Loucy (cell line): ENCODE data around the gene PRCP.

Source experiments
- H2AFZ ChIP-seq: fragments of 200-600 bp; sonication (generic); 2 replicates; pipeline ENCODE4 v1.6.0; 2016; ENCODE audit warnings: antibody characterized with exemption, mild to moderate bottlenecking, low read length, moderate library complexity
- H3F3A ChIP-seq: fragments of 200-600 bp; 2 replicates; pipeline ENCODE4 v1.6.0; 2016; ENCODE audit warnings: antibody characterized with exemption, low read depth, mild to moderate bottlenecking
- H3K27me3 ChIP-seq: fragments of 200-600 bp; sonication (generic); 2 replicates; pipeline ENCODE4 v1.6.1; 2014; ENCODE audit warnings: low read length, mild to moderate bottlenecking; ENCODE audit not compliant: insufficient read depth, poor library complexity, severe bottlenecking
- H3K36me3 ChIP-seq: fragments of 200-600 bp; sonication (generic); 2 replicates; pipeline ENCODE4 v1.6.1; 2016; ENCODE audit warnings: low read length; ENCODE audit not compliant: insufficient read depth
- H3K4me1 ChIP-seq: fragments of 200-600 bp; sonication (generic); 2 replicates; pipeline ENCODE4 v1.5.1; 2014; ENCODE audit warnings: low read length, mild to moderate bottlenecking; ENCODE audit not compliant: insufficient read depth, poor library complexity, severe bottlenecking
- H3K4me2 ChIP-seq: fragments of 200-600 bp; sonication (generic); 2 replicates; pipeline ENCODE4 v1.6.0; 2014; ENCODE audit warnings: antibody characterized with exemption, low read length, low read depth, mild to moderate bottlenecking; ENCODE audit not compliant: poor library complexity, severe bottlenecking
- H3K4me3 ChIP-seq: fragments of 200-600 bp; sonication (generic); 2 replicates; pipeline ENCODE4 v1.5.1; 2014; ENCODE audit warnings: low read length, mild to moderate bottlenecking, mixed read lengths; ENCODE audit not compliant: poor library complexity, severe bottlenecking
- H3K79me2 ChIP-seq: fragments of 200-600 bp; sonication (generic); 2 replicates; pipeline ENCODE4 v1.6.1; 2014; ENCODE audit warnings: low read length; ENCODE audit not compliant: insufficient read depth
- H3K9ac ChIP-seq: fragments of 200-600 bp; sonication (generic); 2 replicates; pipeline ENCODE4 v1.6.0; 2014; ENCODE audit warnings: mild to moderate bottlenecking, low read depth, low read length, moderate library complexity; ENCODE audit not compliant: poor library complexity, severe bottlenecking
- H3K9me2 ChIP-seq: fragments of 200-600 bp; sonication (generic); replicated peaks from 2 replicates; pipeline ENCODE4 v1.6.1; 2016; ENCODE audit warnings: low read depth, low read length, mixed read lengths
- H3K9me3 ChIP-seq: fragments of 200-600 bp; sonication (generic); 2 replicates; pipeline ENCODE4 v1.6.1; 2014; ENCODE audit warnings: mild to moderate bottlenecking, antibody characterized with exemption, low read length, low read depth; ENCODE audit not compliant: insufficient read depth
- H4K20me1 ChIP-seq: fragments of 200-600 bp; sonication (generic); 2 replicates; pipeline ENCODE4 v1.6.0; 2014; ENCODE audit warnings: antibody characterized with exemption, low read length, mild to moderate bottlenecking; ENCODE audit not compliant: insufficient read depth, poor library complexity, severe bottlenecking
- EZH2phosphoT487 ChIP-seq: fragments of 200-600 bp; IDR thresholded peaks from 2 replicates; pipeline ENCODE4 v1.6.1; 2018; ENCODE audit warnings: antibody characterized with exemption, mild to moderate bottlenecking, moderate library complexity, borderline replicate concordance
- TF ChIP-seq, protein P1 (sequence below): fragments of 200-600 bp; sonication (generic); conservative IDR thresholded peaks from 2 replicates; pipeline ENCODE4 v1.5.1; 2014; ENCODE audit warnings: mild to moderate bottlenecking, antibody characterized with exemption, low read length

Gene PRCP

DNA sequence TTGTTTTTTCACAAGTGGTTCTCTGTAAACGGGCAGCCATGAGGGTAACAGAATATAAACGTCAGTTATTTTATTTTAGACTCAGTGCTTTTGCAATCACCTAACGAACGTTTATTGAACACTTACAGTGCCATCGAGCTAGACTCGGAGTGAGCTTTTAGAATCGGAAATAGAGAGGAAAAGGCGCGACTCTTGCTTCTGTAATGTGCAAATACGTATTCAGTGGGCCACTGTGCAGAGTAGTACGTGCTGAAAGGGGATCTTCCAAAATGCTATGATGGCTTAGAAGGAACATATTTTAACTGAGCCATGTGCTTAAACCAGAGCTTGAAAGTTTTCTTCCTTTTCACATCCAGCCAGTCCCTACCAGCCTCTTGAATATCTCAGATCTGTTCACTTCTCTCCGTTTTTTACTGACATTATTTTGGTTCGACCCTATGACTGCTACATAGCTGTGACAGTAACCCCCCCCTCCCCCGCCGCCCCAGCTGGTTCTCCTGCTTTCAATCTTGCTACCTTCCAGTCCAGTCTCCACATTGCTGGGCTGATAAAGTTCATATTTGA is 1.8 kb upstream of the PRCP start:
- no peaks in the 10 kb centered on the region for H3K4me1 ChIP-seq
- H2AFZ ChIP-seq, result no peak overlapping the region
- H3K27me3 ChIP-seq, result no peaks in the 10 kb centered on the region
- no peaks in the 10 kb centered on the region for H3K9me2 ChIP-seq
- TF ChIP-seq, protein P1, sequence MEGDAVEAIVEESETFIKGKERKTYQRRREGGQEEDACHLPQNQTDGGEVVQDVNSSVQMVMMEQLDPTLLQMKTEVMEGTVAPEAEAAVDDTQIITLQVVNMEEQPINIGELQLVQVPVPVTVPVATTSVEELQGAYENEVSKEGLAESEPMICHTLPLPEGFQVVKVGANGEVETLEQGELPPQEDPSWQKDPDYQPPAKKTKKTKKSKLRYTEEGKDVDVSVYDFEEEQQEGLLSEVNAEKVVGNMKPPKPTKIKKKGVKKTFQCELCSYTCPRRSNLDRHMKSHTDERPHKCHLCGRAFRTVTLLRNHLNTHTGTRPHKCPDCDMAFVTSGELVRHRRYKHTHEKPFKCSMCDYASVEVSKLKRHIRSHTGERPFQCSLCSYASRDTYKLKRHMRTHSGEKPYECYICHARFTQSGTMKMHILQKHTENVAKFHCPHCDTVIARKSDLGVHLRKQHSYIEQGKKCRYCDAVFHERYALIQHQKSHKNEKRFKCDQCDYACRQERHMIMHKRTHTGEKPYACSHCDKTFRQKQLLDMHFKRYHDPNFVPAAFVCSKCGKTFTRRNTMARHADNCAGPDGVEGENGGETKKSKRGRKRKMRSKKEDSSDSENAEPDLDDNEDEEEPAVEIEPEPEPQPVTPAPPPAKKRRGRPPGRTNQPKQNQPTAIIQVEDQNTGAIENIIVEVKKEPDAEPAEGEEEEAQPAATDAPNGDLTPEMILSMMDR, result no peak
- TF ChIP-seq EZH2phosphoT487, result no peak
- no peak overlapping the region for H3K4me3 ChIP-seq
- H4K20me1 ChIP-seq, result no peaks in the 10 kb centered on the region
- H3F3A ChIP-seq, result no peaks in the 10 kb centered on the region
- no peak overlapping the region for H3K9ac ChIP-seq
- H3K4me2 ChIP-seq, result no peak overlapping the region
- H3K36me3 ChIP-seq, result no peaks in the 10 kb centered on the region
- no peaks in the 10 kb centered on the region for H3K9me3 ChIP-seq
- H3K79me2 ChIP-seq, result no peaks in the 10 kb centered on the region

GRCh38 chr11:82901165-82901921 is 1.1 kb upstream of the PRCP start, which contains the start of gene DDIAS:
Gene DDIAS (plus strand): TSS chr11:82901736. CDS start chr11:82914739, 13,003 bp downstream.
- TF ChIP-seq EZH2phosphoT487, result no peak
- TF ChIP-seq, protein P1, result no peak
- H3F3A ChIP-seq, result no peaks in the 10 kb centered on the region
- no peaks in the 10 kb centered on the region for H3K36me3 ChIP-seq
- no peaks in the 10 kb centered on the region for H4K20me1 ChIP-seq
- H3K4me2 ChIP-seq, result no peak within 1 kb of the TSS
- H3K79me2 ChIP-seq, result no peaks in the 10 kb centered on the region
- no peak within 1 kb of the TSS for H3K4me3 ChIP-seq
- no peaks in the 10 kb centered on the region for H3K27me3 ChIP-seq
- H2AFZ ChIP-seq, result no peak within 1 kb of the TSS
- H3K9me2 ChIP-seq, result no peaks in the 10 kb centered on the region
- no peak within 1 kb of the TSS for H3K9ac ChIP-seq
- no peaks in the 10 kb centered on the region for H3K9me3 ChIP-seq
- no peaks in the 10 kb centered on the region for H3K4me1 ChIP-seq

- no peak overlapping the region for H2AFZ ChIP-seq
- no peaks in the 10 kb centered on the region for H3K79me2 ChIP-seq
These were observed 313 bp downstream of the PRCP start for GRCh38 chr11:82899957-82900276.

More at GRCh38 chr11:82899957-82900276, 313 bp downstream of the PRCP start:
- TF ChIP-seq, protein P1, result no peak
- TF ChIP-seq EZH2phosphoT487, result no peak
- no peak overlapping the region for H3K4me2 ChIP-seq
- H3F3A ChIP-seq, result no peaks in the 10 kb centered on the region
- no peaks in the 10 kb centered on the region for H3K9me3 ChIP-seq
- no peaks in the 10 kb centered on the region for H4K20me1 ChIP-seq
- H3K4me3 ChIP-seq, result no peak overlapping the region
- H3K27me3 ChIP-seq, result no peaks in the 10 kb centered on the region
- no peak overlapping the region for H3K9ac ChIP-seq
- no peaks in the 10 kb centered on the region for H3K4me1 ChIP-seq
- no peaks in the 10 kb centered on the region for H3K36me3 ChIP-seq
- H3K9me2 ChIP-seq, result no peaks in the 10 kb centered on the region
